Neural progenitor cell (in vitro differentiated cells): Measurements from ENCODE around the gene RAP1A.

Experiments used
- CTCF ChIP-seq: fragments of 200-600 bp; sonication (generic); IDR thresholded peaks from 2 replicates; pipeline ENCODE4 v1.5.1; 2017; ENCODE audit warnings: antibody characterized with exemption, mild to moderate bottlenecking
- EZH2 ChIP-seq: fragments of 200-600 bp; sonication (generic); IDR thresholded peaks from 2 replicates; pipeline ENCODE4 v1.6.1; 2017; ENCODE audit warnings: antibody characterized with exemption, mild to moderate bottlenecking, moderate library complexity
- EZH2phosphoT487 ChIP-seq: fragments of 200-600 bp; sonication (generic); IDR thresholded peaks from 2 replicates; pipeline ENCODE4 v1.6.1; 2017; ENCODE audit warnings: antibody characterized with exemption

- TF ChIP-seq CTCF (no peak), EZH2phosphoT487 (no peak), EZH2 (no peak)
Measured at GRCh38 chr1:111643696-111644095, 24.1 kb downstream of the RAP1A start.
